Myometrial cell (primary cell): Measurements from ENCODE around the gene ARFIP2. TPM values are rescaled to one million over a fixed set of nuclear protein-coding genes. Genes with fewer than 3 reads are reported as not detected.

Experiments used
- total RNA-seq: library from RNA; depleted of rRNA; stranded (reverse); fragments of >200 nt; gene quantifications from 2 replicates; pipeline ENCODE4 v1.2.3, GENCODE V29; 2015

The ARFIP2 gene, protein sequence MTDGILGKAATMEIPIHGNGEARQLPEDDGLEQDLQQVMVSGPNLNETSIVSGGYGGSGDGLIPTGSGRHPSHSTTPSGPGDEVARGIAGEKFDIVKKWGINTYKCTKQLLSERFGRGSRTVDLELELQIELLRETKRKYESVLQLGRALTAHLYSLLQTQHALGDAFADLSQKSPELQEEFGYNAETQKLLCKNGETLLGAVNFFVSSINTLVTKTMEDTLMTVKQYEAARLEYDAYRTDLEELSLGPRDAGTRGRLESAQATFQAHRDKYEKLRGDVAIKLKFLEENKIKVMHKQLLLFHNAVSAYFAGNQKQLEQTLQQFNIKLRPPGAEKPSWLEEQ
- total RNA-seq, result 87.0 and 106 TPM in 2 replicates

DNA sequence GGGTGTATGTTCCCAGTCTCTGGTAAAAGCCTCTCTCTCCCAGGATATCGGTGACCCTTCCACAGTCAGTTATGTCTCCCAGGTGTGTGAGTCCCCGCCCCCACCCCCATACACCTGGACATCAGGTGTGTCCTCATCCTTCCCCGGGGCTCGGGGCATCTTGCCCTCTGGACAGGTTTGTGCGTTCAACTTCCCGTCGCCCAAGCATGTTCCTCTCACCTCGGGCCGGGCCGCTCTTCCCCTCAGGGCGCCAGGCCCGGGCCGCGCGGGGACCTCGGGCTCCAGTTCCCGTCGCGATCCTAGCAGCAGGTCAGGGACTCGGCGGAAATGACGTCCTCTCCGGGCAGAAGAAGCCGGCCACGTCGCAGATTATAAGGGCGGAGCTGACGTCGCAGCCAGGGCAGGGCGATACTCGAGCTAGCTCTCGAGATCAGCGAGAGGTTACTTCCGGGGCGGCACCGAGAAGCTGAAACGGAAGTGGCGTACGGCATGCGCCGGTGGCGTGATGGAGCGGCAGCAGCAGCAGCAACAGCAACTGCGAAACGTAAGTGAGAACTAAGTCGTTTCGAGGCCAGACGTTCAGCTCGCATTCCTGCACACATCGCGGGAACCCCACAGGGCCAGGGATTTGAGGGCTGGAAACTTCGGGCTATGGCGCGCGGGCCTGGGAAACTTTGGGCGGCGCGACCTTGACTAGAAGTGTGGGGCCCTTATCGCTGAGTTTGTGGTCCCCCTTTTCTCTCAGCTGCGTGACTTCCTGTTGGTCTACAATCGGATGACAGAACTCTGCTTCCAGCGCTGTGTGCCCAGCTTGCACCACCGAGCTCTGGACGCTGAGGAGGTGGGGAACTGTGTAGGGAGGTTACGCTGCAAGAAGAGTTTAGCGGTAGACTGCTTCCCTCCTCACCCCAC is at the start of gene ARFIP2, which contains the start of gene TIMM10B:
TSS of gene ARFIP2 (minus strand) at position 320 of the 912 bp plus-strand sequence. CDS start 910 bp downstream, outside the sequence.
TSS of gene TIMM10B (plus strand) at position 490 of the 912 bp plus-strand sequence. CDS start at position 506, 16 bp downstream.

DNA sequence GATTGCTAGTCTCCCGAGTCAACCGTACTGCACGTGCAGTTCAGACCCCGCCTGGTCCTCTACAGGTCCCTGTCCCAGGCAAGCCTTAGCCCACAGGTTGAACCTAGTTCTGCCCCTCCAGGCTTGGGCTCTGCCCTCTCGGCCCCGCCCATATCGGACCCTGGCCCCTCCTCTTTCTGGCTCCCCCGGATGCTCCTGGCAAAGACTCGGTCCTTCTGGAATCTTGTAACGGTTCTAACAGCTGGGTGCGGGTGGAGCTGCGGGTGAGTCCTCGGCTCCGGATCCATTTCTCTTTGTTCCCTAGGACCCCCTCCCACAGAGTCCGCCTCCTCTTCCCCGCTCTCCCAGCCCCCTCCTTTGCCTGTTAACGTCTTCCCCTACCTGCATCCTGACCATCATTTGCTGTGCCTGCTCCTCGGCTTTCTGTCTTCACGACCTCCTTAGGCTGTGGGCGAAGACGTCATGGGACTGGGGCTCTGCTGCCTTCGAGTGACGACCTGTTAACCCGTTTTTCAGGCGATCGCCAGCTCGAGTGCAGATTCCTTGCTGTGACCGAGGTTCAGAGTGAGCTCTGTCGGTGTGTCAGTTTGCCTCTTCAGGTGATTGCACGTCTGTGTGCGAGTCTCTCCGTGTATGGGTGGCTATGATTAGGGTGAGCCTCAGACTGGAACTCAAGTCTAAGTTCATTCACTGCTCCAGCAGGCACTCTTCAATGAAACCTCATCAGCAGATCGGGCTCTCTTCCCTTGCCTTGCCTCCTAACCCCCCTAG is 16.1 kb upstream of the ARFIP2 start, which contains the start of gene DNHD1:
TSS of gene DNHD1 (plus strand) at position 212 of the 771 bp plus-strand sequence. CDS start 936 bp downstream, outside the sequence.

DNA sequence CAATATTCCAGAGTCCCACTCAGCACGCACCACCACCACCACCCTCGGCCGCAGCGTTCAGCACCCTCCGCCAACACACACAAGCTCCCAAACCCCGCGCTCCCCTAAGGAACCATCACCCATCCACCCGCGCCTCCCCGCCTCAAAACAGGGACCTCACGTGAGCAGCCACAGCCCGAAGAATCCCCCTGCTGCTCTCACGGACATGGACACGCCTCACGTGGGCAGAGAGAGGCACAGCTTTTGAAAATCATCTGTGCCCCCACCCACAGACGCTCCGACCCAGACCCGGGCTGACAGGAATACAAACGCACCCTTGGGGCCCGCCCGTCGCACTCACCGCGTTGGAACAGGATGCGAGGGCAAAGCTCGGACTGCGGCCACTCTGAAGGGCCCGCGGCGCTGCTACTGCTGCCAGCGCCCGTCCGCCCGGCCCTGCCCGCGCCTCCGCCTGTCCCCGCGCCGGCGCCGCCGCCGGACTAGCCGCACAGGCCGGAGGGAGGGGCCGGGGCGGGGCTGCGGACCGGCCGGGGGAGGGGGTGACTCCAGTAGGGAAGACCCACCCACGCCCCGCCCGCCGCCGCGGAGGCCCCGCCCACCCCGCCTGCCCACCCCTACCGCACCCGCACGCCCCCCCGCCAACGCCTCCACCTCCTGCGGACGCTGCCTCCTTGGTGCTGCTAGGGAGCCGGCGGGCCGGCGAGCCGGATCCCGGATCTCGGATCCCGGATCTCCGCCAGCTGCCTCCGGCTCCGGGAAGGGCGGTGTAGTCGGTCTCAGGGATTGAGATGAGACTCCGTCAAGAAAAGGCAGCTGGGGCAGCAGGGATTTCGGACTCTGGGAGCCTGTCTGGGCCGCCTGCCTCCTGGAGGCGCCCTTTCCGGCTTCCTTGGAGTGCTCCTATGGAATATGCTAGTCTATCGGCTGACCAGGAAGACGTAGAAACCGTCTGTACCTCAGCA is 7.4 kb downstream of the ARFIP2 start, which contains the start of gene TRIM3:
TSS of gene TRIM3 (minus strand) at position 491 of the 962 bp plus-strand sequence. CDS start 8,246 bp downstream, outside the sequence.

DNA sequence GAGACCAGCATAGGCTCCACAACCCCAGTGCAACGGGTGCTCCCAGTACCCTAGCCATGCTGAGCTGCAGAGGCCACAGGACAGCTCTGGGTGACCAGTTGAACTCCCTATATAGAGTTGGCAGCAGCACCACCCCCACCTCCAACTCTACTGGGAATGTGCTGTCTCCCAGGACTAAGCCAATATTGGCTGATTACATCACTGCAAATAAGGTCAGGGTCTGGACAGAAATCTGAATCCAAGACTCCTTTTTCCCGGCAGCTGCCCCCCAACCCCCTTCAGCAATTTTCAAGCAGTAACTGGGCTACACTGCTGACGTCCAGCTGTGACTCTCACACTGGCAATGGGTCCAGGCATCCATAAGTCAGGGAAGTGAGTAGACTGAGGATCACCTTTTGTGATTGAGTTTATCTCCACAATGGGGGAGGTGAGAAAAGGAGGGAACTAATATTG is 40.2 kb downstream of the ARFIP2 start, which contains the start of gene HPX:
TSS of gene HPX (minus strand) at position 82 of the 453 bp plus-strand sequence. CDS start at position 58, 24 bp downstream.

Other genes starting within 250 kb of the ARFIP2 start
- gene FHIP1B, start 246.7 kb downstream of the ARFIP2 start, total RNA-seq, result 9.4 and 13.0 TPM in 2 replicates
- gene CNGA4, start 242.2 kb downstream of the ARFIP2 start, total RNA-seq, result not detected in 2 replicates
- not detected in 2 replicates for gene CCKBR, start 221.5 kb downstream of the ARFIP2 start, total RNA-seq
- gene CAVIN3, start 160.8 kb downstream of the ARFIP2 start, total RNA-seq, result 515 and 705 TPM in 2 replicates
- gene SMPD1, start 90.9 kb downstream of the ARFIP2 start, total RNA-seq, result 78.9 and 106 TPM in 2 replicates
- 48.4 and 60.6 TPM in 2 replicates for gene APBB1, start 62.2 kb downstream of the ARFIP2 start, total RNA-seq
- gene HPX, start 40.3 kb downstream of the ARFIP2 start, total RNA-seq, result not detected in 2 replicates
- 12.8 and 26.5 TPM in 2 replicates for gene TRIM3, start 7.4 kb downstream of the ARFIP2 start, total RNA-seq
- gene TIMM10B, start 170 bp upstream of the ARFIP2 start, total RNA-seq, result 53.2 and 55.1 TPM in 2 replicates
- 0.86 and 3.0 TPM in 2 replicates for gene DNHD1, start 15.9 kb upstream of the ARFIP2 start, total RNA-seq
- 6.1 and 16.3 TPM in 2 replicates for gene RRP8, start 122.3 kb upstream of the ARFIP2 start, total RNA-seq
- 326 and 346 TPM in 2 replicates for gene ILK, start 122.4 kb upstream of the ARFIP2 start, total RNA-seq
- gene TAF10, start 130.9 kb upstream of the ARFIP2 start, total RNA-seq, result 65.6 and 79.6 TPM in 2 replicates
- 24.5 and 47.7 TPM in 2 replicates for gene TPP1, start 138.1 kb upstream of the ARFIP2 start, total RNA-seq
- gene DCHS1, start 174.5 kb upstream of the ARFIP2 start, total RNA-seq, result 11.8 and 12.8 TPM in 2 replicates
- 89.4 and 114 TPM in 2 replicates for gene MRPL17, start 202.0 kb upstream of the ARFIP2 start, total RNA-seq